Astrocyte (in vitro differentiated cells and primary cell): ENCODE data around the gene MIGA1. TPM values are rescaled to one million over a fixed set of nuclear protein-coding genes. Genes with fewer than 3 reads are reported as not detected.
"Not testable (repeated sequence)": the region's sequence is repeated elsewhere in the genome, so short reads cannot be mapped to it uniquely, and the experiment has no call there.

Source experiments
- DNase-seq: peaks from one replicate; pipeline ENCODE4 v3.0.0-alpha.2; 2010; ENCODE audit warnings: low read depth
- FAIRE-seq: peaks from 2 replicates; lab custom pipeline; 2011; peaks lifted over from hg19 to GRCh38; lab: Jason Lieb, UNC
- H2AFZ ChIP-seq: 2 replicates; pipeline ENCODE4 v1.6.0; 2012; ENCODE audit warnings: low read depth, low read length, inconsistent platforms
- H3K27ac ChIP-seq: 2 replicates; pipeline ENCODE4 v1.5.1; 2011; ENCODE audit warnings: low read depth, low read length, inconsistent platforms
- H3K27me3 ChIP-seq: 2 replicates; pipeline ENCODE4 v1.6.0; 2011; ENCODE audit warnings: low read length, inconsistent platforms; ENCODE audit not compliant: insufficient read depth
- H3K36me3 ChIP-seq: 2 replicates; pipeline ENCODE4 v1.5.1; 2011; ENCODE audit warnings: low read length, inconsistent platforms; ENCODE audit not compliant: insufficient read depth
- H3K4me1 ChIP-seq: 2 replicates; pipeline ENCODE4 v1.5.1; 2011; ENCODE audit warnings: low read length, inconsistent platforms; ENCODE audit not compliant: insufficient read depth
- H3K4me2 ChIP-seq: 2 replicates; pipeline ENCODE4 v1.6.0; 2012; ENCODE audit warnings: low read length, inconsistent platforms
- H3K4me3 ChIP-seq: 2 replicates; pipeline ENCODE4 v1.5.1; 2011; ENCODE audit warnings: low read depth, mild to moderate bottlenecking, low read length, inconsistent platforms; ENCODE audit not compliant: insufficient read depth
- H3K79me2 ChIP-seq: 2 replicates; pipeline ENCODE4 v1.6.0; 2012; ENCODE audit warnings: mild to moderate bottlenecking, low read length, inconsistent platforms; ENCODE audit not compliant: insufficient read depth
- H3K9ac ChIP-seq: 2 replicates; pipeline ENCODE4 v1.6.0; 2012; ENCODE audit warnings: mild to moderate bottlenecking, low read length, inconsistent platforms
- H3K9me3 ChIP-seq: 2 replicates; pipeline ENCODE4 v1.5.1; 2012; ENCODE audit warnings: low read depth, mild to moderate bottlenecking, low read length, inconsistent platforms; ENCODE audit not compliant: insufficient read depth
- H4K20me1 ChIP-seq: 2 replicates; pipeline ENCODE4 v1.6.0; 2012; ENCODE audit warnings: low read length, inconsistent platforms; ENCODE audit not compliant: insufficient read depth
- H3K27ac Mint-ChIP-seq: one replicate; pipeline ENCODE4 v1.8.0; 2021; ENCODE audit warnings: mild to moderate bottlenecking, mixed read lengths; ENCODE audit not compliant: unreplicated experiment
- H3K27me3 Mint-ChIP-seq: one replicate; pipeline ENCODE4 v1.8.0; 2021; ENCODE audit warnings: low read depth, mixed read lengths; ENCODE audit not compliant: unreplicated experiment
- H3K36me3 Mint-ChIP-seq: one replicate; pipeline ENCODE4 v1.8.0; 2021; ENCODE audit warnings: low read depth, mixed read lengths; ENCODE audit not compliant: unreplicated experiment
- H3K4me1 Mint-ChIP-seq: one replicate; pipeline ENCODE4 v1.8.0; 2021; ENCODE audit warnings: low read depth, mixed read lengths; ENCODE audit not compliant: unreplicated experiment
- H3K4me3 Mint-ChIP-seq: one replicate; pipeline ENCODE4 v1.8.0; 2021; ENCODE audit warnings: mild to moderate bottlenecking, moderate library complexity, mixed read lengths; ENCODE audit not compliant: unreplicated experiment
- H3K9me3 Mint-ChIP-seq: one replicate; pipeline ENCODE4 v1.8.0; 2021; ENCODE audit warnings: mild to moderate bottlenecking, mixed read lengths; ENCODE audit not compliant: unreplicated experiment
- EZH2 ChIP-seq: IDR thresholded peaks from 2 replicates; pipeline ENCODE4 v1.6.1; 2012; ENCODE audit warnings: mild to moderate bottlenecking, low read length, inconsistent platforms; ENCODE audit not compliant: insufficient read depth
- total RNA-seq: library from RNA; stranded (reverse); gene quantifications from 2 replicates; pipeline ENCODE4 v1.2.1, GENCODE V29; 2021
- TF ChIP-seq, protein P1 (sequence below): IDR thresholded peaks from 2 replicates; pipeline ENCODE4 v1.5.1; 2011; ENCODE audit warnings: low read depth, mild to moderate bottlenecking, inconsistent platforms, low read length, moderate library complexity; ENCODE audit not compliant: insufficient read depth

MIGA1 gene
- total RNA-seq, 1 donor from 2014 or later, result 17.7 TPM

- Histone ChIP-seq H3K9me3 (no peaks in the 10 kb centered on the region), H3K36me3 (no peaks in the 10 kb centered on the region), H3K27me3 (no peaks in the 10 kb centered on the region), H3K27ac (no peak overlapping the region), H3K4me3 (no peak overlapping the region), H3K79me2 (peaks cover 57% of the 10 kb centered on the region), H3K4me1 (no peaks in the 10 kb centered on the region), H3K9ac (no peak overlapping the region), H3K4me2 (no peak overlapping the region), H4K20me1 (peaks cover 47% of the 10 kb centered on the region), H2AFZ (no peak overlapping the region)
- H3K4me3 Mint-ChIP-seq, result no peak overlapping the region
- TF ChIP-seq, protein P1, sequence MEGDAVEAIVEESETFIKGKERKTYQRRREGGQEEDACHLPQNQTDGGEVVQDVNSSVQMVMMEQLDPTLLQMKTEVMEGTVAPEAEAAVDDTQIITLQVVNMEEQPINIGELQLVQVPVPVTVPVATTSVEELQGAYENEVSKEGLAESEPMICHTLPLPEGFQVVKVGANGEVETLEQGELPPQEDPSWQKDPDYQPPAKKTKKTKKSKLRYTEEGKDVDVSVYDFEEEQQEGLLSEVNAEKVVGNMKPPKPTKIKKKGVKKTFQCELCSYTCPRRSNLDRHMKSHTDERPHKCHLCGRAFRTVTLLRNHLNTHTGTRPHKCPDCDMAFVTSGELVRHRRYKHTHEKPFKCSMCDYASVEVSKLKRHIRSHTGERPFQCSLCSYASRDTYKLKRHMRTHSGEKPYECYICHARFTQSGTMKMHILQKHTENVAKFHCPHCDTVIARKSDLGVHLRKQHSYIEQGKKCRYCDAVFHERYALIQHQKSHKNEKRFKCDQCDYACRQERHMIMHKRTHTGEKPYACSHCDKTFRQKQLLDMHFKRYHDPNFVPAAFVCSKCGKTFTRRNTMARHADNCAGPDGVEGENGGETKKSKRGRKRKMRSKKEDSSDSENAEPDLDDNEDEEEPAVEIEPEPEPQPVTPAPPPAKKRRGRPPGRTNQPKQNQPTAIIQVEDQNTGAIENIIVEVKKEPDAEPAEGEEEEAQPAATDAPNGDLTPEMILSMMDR, result no peak
- TF ChIP-seq EZH2, result no peak
- H3K36me3 Mint-ChIP-seq, result peaks cover 6% of the 10 kb centered on the region
- DNase-seq (no peak), FAIRE-seq (no peak)
- peaks cover 2% of the 10 kb centered on the region for H3K9me3 Mint-ChIP-seq
- H3K4me1 Mint-ChIP-seq, result peaks cover 5% of the 10 kb centered on the region
- H3K27ac Mint-ChIP-seq, result no peak overlapping the region
- H3K27me3 Mint-ChIP-seq, result no peaks in the 10 kb centered on the region
Observed at GRCh38 chr1:77744576-77744975, 34.9 kb upstream of the MIGA1 start.

DNA sequence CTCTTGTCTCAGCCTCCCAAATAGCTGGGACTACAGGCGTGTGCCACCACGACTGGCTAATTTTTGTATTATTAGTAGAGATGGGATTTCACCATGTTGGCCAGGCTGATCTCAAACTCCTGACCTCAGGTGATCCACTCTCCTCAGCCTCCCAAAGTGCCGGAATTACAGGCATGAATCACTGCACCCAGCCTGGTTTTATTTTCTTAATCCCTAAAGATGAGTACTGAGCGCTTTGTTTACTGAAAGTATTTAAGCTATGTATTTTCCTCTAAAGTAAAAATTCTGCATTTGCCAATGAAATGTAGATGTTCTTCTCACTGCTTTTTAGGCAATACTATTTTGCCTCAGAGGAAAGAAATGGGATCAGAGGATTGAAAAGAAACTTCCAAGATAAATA lies 30.0 kb upstream of the MIGA1 start:
- not testable (repeated sequence) for H3K27ac ChIP-seq, H3K36me3 ChIP-seq, DNase-seq, H3K4me3 ChIP-seq, H3K27me3 Mint-ChIP-seq, H2AFZ ChIP-seq, H3K9me3 Mint-ChIP-seq, H3K27ac Mint-ChIP-seq, H3K4me1 Mint-ChIP-seq, H3K4me2 ChIP-seq, H3K4me3 Mint-ChIP-seq, H3K36me3 Mint-ChIP-seq, H3K4me1 ChIP-seq, H3K9ac ChIP-seq, FAIRE-seq, H3K9me3 ChIP-seq, H3K27me3 ChIP-seq
- Histone ChIP-seq H4K20me1 (peaks cover 56% of the 10 kb centered on the region), H3K79me2 (peaks cover 78% of the 10 kb centered on the region)

DNA sequence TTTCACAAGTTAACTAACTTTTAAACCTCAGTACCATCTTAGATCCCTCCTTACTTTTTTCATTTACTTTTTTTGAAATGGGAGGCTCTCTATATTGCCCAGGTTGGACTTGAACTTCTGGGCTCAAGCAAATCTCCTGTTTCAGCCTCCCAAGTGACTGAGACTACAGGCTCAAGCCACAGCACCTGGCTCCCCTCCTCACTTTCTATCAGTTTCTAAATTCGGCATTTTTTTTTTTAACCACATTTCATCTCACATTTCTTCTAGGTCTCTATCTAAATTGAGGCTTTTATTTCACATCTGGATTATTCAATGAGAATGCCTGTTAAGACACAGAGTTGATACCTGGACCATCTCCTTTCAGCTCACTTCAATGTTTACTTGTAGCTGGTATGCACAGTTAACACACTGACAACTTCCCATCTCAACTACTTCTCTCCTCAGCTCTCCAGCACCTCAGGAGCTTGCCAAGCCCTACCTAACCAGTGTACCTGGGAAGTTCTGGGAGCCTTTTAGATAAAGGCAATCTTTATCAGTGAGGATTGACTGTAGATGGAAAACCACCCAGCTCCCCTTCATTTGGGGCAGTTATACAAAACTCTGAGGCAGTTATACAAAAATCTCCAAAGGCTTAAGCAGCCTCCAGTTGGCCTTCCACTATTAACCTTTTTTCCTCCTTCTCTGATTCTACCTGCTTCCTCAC lies 23.2 kb upstream of the MIGA1 start:
- no peak for FAIRE-seq
- Mint-ChIP-seq H3K4me1 (peaks cover 9% of the 10 kb centered on the region), H3K4me3 (peak overlapping the region; percentile 37), H3K27me3 (no peaks in the 10 kb centered on the region), H3K27ac (peak overlapping the region; percentile 24), H3K36me3 (no peaks in the 10 kb centered on the region), H3K9me3 (no peaks in the 10 kb centered on the region)
- H3K4me2 ChIP-seq, result no peak overlapping the region
- H4K20me1 ChIP-seq, result peaks cover 52% of the 10 kb centered on the region
- H3K36me3 ChIP-seq, result no peaks in the 10 kb centered on the region
- no peak overlapping the region for H3K27ac ChIP-seq
- H3K4me3 ChIP-seq, result no peak overlapping the region
- no peak overlapping the region for H2AFZ ChIP-seq
- no peaks in the 10 kb centered on the region for H3K9me3 ChIP-seq
- no peaks in the 10 kb centered on the region for H3K27me3 ChIP-seq
- H3K4me1 ChIP-seq, result no peaks in the 10 kb centered on the region
- no peak for DNase-seq
- no peak overlapping the region for H3K9ac ChIP-seq
- peaks cover 80% of the 10 kb centered on the region for H3K79me2 ChIP-seq
- TF ChIP-seq, protein P1, result no peak
- TF ChIP-seq EZH2, result no peak
